ENCODE data around the gene CCM2L.

CCM2L gene

DNA sequence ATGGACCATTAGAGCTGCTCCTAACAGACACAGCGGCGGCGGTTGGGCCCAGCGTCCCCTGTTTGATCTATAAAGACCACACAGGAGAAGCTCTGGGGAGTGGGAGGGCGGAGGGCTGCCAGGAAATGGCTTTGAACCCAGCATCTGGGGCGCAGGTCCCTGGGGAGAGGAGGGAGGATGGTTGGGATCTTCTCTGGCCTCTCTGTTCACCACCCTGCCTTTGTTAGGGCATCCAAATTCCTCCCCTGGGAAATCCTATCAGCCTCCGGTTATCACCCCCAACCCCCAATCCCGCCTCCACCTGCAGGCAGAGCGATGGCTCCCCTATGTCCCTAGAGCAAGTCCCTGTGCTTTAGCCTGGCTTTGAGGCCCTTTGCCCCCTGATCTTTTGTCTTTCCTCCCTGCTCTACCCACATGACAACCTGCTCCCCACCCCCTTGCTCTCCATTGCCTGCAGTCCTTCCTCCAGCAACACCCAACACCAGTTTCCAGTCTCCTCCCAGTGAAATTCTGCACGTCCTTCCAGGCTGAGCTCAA lies 35.2 kb upstream of the CCM2L start:
- H3K9me3 ChIP-seq (ENCODE audit: control insufficient read depth in 5 of 5, low read length in 5 of 5) = no peaks in the 10 kb centered on the region
- no peak overlapping the region for H3K9ac ChIP-seq (ENCODE audit: low read length in 5 of 5)
- peaks cover 4 to 16% (median 13%) of the 10 kb centered on the region in 5 donors for H3K27me3 ChIP-seq (ENCODE audit: control insufficient read depth in 5 of 5, insufficient read depth in 4 of 5, low read length in 5 of 5)
- H3K27ac ChIP-seq (ENCODE audit: low read depth, low read length) = no peak overlapping the region
- H3K4me1 ChIP-seq (ENCODE audit: control insufficient read depth in 5 of 5, insufficient read depth in 5 of 5, low read length in 5 of 5) = no peaks in the 10 kb centered on the region
- H3K4me3 ChIP-seq (ENCODE audit: low read depth in 1 of 5, low read length in 5 of 5) = no peak overlapping the region
- H3K36me3 ChIP-seq (ENCODE audit: control insufficient read depth in 5 of 5, insufficient read depth in 5 of 5, low read length in 5 of 5) = no peaks in the 10 kb centered on the region

- Histone ChIP-seq H3K4me1 (ENCODE audit: control insufficient read depth in 5 of 5, insufficient read depth in 5 of 5, low read length in 5 of 5) (no peaks in the 10 kb centered on the region), H3K4me3 (ENCODE audit: low read depth in 1 of 5, low read length in 5 of 5) (no peak overlapping the region), H3K9ac (ENCODE audit: low read length in 5 of 5) (no peak overlapping the region), H3K36me3 (ENCODE audit: control insufficient read depth in 5 of 5, insufficient read depth in 5 of 5, low read length in 5 of 5) (no peaks in the 10 kb centered on the region), H3K27ac (ENCODE audit: low read depth, low read length) (no peak overlapping the region), H3K9me3 (ENCODE audit: control insufficient read depth in 5 of 5, low read length in 5 of 5) (no peaks in the 10 kb centered on the region), H3K27me3 (ENCODE audit: control insufficient read depth in 5 of 5, insufficient read depth in 4 of 5, low read length in 5 of 5) (peaks cover 7 to 18% (median 14%) of the 10 kb centered on the region in 5 donors)
These were observed 34.4 kb upstream of the CCM2L start for GRCh38 chr20:31975874-31976273.

DNA sequence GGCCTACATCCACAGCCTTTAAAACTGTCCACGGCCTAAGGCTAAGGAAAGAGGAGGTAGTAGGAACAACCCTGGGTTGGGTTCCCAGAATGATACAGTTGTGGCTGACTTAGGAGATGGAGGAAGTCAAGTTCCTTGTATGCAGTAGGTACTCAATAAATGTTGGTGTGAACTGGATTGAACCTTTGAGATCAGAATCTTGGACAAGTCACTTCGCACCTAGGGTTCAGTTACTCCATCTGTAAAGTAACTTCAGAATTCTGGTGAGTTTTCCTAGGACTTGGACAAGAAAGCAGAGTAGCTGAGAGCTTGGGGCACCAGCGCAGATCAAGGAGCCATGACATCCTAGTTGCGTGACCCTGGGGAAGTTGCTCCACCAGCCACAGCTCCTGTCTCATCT lies 33.2 kb upstream of the CCM2L start:
- Histone ChIP-seq H3K9me3 (ENCODE audit: control insufficient read depth in 5 of 5, low read length in 5 of 5) (no peaks in the 10 kb centered on the region), H3K9ac (ENCODE audit: low read length in 5 of 5) (no peak overlapping the region), H3K36me3 (ENCODE audit: control insufficient read depth in 5 of 5, insufficient read depth in 5 of 5, low read length in 5 of 5) (no peaks in the 10 kb centered on the region), H3K27ac (ENCODE audit: low read depth, low read length) (no peak overlapping the region), H3K4me3 (ENCODE audit: low read depth in 1 of 5, low read length in 5 of 5) (no peak overlapping the region), H3K27me3 (ENCODE audit: control insufficient read depth in 5 of 5, insufficient read depth in 4 of 5, low read length in 5 of 5) (peaks cover 7 to 18% (median 12%) of the 10 kb centered on the region in 5 donors), H3K4me1 (ENCODE audit: control insufficient read depth in 5 of 5, insufficient read depth in 5 of 5, low read length in 5 of 5) (no peaks in the 10 kb centered on the region)

DNA sequence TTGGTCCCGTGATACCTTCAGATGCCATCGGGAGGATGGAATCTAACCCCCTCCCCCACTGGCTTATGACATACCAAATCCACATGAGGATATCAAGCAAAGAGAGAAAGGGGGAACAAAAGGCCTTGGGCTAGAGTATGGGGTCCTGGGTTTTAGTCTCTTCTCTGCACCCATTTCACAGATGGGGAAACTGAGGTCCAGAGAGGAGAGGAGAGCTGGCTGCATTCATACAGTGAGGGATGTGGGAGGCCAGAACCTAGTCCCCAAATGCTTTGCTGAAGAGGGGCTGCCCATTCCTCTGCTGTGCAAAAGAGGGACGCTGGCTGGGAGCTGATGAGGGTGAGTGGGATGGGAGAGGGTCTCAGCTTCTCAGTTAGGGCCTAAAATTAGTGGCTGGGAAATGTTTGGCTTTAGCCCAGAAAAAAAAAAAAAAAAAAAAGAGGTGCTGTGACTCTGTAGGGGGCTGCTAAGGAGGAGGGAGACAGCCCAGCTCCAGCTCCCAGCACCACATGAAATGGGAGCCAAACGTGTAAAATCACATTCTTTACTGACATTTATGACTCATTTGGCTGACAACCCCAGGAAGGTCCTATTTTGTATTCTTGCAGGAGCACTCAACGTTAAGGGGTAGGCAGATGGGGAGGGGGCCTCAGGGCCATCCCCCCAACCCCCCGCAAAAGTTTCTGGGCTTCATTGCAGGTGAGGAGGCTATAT lies 30.4 kb upstream of the CCM2L start:
- Histone ChIP-seq H3K4me1 (ENCODE audit: control insufficient read depth in 5 of 5, insufficient read depth in 5 of 5, low read length in 5 of 5) (no peaks in the 10 kb centered on the region), H3K27ac (ENCODE audit: low read depth, low read length) (no peak overlapping the region), H3K36me3 (ENCODE audit: control insufficient read depth in 5 of 5, insufficient read depth in 5 of 5, low read length in 5 of 5) (no peaks in the 10 kb centered on the region), H3K9me3 (ENCODE audit: control insufficient read depth in 5 of 5, low read length in 5 of 5) (no peaks in the 10 kb centered on the region), H3K4me3 (ENCODE audit: low read depth in 1 of 5, low read length in 5 of 5) (no peak overlapping the region), H3K9ac (ENCODE audit: low read length in 5 of 5) (no peak overlapping the region), H3K27me3 (ENCODE audit: control insufficient read depth in 5 of 5, insufficient read depth in 4 of 5, low read length in 5 of 5) (peaks cover 4 to 17% (median 13%) of the 10 kb centered on the region in 5 donors)

DNA sequence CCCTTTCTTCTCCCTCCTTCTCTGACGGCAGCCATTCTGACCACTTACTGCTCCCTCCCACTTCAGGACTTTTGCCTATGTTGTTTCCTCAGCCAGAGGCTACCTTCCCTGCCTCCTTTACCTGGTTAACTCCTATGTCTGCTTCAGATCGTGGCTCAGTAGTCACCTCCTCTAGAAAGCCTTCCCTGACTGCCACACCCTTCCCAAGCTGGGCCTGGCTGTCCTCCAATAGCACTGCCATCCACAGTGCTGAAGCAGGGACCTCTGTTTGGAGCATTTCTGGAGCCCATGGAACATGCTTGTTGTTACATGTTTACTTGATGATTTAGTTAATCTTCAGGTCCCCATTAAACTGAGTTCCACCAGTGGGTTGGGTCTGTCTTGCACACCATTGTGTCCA lies 28.5 kb upstream of the CCM2L start:
- Histone ChIP-seq H3K9me3 (ENCODE audit: control insufficient read depth in 5 of 5, low read length in 5 of 5) (no peaks in the 10 kb centered on the region), H3K4me1 (ENCODE audit: control insufficient read depth in 5 of 5, insufficient read depth in 5 of 5, low read length in 5 of 5) (no peaks in the 10 kb centered on the region), H3K36me3 (ENCODE audit: control insufficient read depth in 5 of 5, insufficient read depth in 5 of 5, low read length in 5 of 5) (no peaks in the 10 kb centered on the region), H3K4me3 (ENCODE audit: low read depth in 1 of 5, low read length in 5 of 5) (no peak overlapping the region), H3K9ac (ENCODE audit: low read length in 5 of 5) (no peak overlapping the region), H3K27me3 (ENCODE audit: control insufficient read depth in 5 of 5, insufficient read depth in 4 of 5, low read length in 5 of 5) (peaks cover 4 to 10% (median 8%) of the 10 kb centered on the region in 5 donors), H3K27ac (ENCODE audit: low read depth, low read length) (no peak overlapping the region)

DNA sequence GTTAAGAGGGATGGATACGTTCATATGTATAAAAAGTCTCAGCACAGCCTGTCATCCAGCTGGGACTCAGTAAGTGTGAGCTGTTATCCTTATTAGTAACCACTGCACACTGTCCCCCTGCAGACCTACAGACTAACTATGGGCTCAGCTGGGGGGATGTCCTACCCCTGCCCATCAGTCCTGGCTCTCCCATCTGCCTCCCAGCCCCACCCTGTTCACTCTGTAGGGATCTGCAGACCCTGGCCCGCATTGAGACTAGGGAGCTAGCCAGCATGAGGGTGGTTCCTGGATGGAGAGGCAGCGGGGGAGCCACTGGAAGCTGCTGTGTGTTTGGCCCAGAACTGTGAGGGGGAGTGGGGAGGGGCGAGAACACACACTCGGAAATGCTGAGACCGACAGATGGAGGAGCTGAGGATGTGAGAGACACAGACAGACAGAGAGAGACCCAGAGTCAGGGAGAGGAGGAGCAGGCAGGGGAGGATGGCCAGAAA lies 25.2 kb upstream of the CCM2L start:
- Histone ChIP-seq H3K27me3 (ENCODE audit: control insufficient read depth in 5 of 5, insufficient read depth in 4 of 5, low read length in 5 of 5) (peaks cover 0 to 7% (median 3%) of the 10 kb centered on the region in 5 donors), H3K9me3 (ENCODE audit: control insufficient read depth in 5 of 5, low read length in 5 of 5) (no peaks in the 10 kb centered on the region), H3K9ac (ENCODE audit: low read length in 5 of 5) (no peak overlapping the region), H3K4me3 (ENCODE audit: low read depth in 1 of 5, low read length in 5 of 5) (no peak overlapping the region), H3K36me3 (ENCODE audit: control insufficient read depth in 5 of 5, insufficient read depth in 5 of 5, low read length in 5 of 5) (no peaks in the 10 kb centered on the region), H3K4me1 (ENCODE audit: control insufficient read depth in 5 of 5, insufficient read depth in 5 of 5, low read length in 5 of 5) (no peaks in the 10 kb centered on the region), H3K27ac (ENCODE audit: low read depth, low read length) (no peak overlapping the region)

GRCh38 chr20:31987744-31988143 lies 22.5 kb upstream of the CCM2L start:
- Histone ChIP-seq H3K9me3 (ENCODE audit: control insufficient read depth in 5 of 5, low read length in 5 of 5) (no peaks in the 10 kb centered on the region), H3K4me1 (ENCODE audit: control insufficient read depth in 5 of 5, insufficient read depth in 5 of 5, low read length in 5 of 5) (no peaks in the 10 kb centered on the region), H3K36me3 (ENCODE audit: control insufficient read depth in 5 of 5, insufficient read depth in 5 of 5, low read length in 5 of 5) (no peaks in the 10 kb centered on the region), H3K4me3 (ENCODE audit: low read depth in 1 of 5, low read length in 5 of 5) (no peak overlapping the region), H3K9ac (ENCODE audit: low read length in 5 of 5) (no peak overlapping the region), H3K27ac (ENCODE audit: low read depth, low read length) (no peak overlapping the region), H3K27me3 (ENCODE audit: control insufficient read depth in 5 of 5, insufficient read depth in 4 of 5, low read length in 5 of 5) (peaks cover 0 to 7% (median 0%) of the 10 kb centered on the region in 5 donors)

DNA sequence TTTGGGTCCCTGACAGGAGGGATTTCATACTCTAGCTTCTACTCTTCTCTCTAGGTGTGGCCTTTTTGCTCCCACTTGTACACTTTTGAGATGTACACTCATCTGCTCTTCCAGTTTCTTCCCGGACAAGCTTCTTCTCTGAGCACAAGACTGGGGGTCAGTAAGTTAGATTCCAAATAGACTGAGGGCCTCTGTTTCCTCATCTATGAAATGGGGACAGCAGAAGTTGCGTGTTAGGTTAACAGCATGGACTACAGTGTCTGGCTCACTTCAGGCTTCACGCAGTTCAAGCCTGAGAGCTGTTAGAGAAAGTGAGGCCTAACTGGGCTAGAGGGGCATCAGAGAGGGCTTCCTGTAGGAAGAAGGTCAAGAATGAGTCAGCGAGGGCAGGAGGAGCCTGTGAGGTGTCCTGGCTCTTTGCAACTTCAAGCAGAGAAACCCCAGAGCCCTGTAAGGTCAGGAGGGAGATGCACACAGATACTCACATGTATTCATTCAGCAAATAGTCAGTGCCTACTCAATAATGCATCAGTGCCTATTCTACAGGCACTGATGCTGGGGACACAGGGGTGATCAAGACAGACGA lies 21.7 kb upstream of the CCM2L start:
- peaks cover 0 to 12% (median 7%) of the 10 kb centered on the region in 5 donors for H3K27me3 ChIP-seq (ENCODE audit: control insufficient read depth in 5 of 5, insufficient read depth in 4 of 5, low read length in 5 of 5)
- no peak overlapping the region for H3K27ac ChIP-seq (ENCODE audit: low read depth, low read length)
- H3K4me3 ChIP-seq (ENCODE audit: low read depth in 1 of 5, low read length in 5 of 5) = no peak overlapping the region
- H3K4me1 ChIP-seq (ENCODE audit: control insufficient read depth in 5 of 5, insufficient read depth in 5 of 5, low read length in 5 of 5) = no peaks in the 10 kb centered on the region
- no peak overlapping the region for H3K9ac ChIP-seq (ENCODE audit: low read length in 5 of 5)
- H3K9me3 ChIP-seq (ENCODE audit: control insufficient read depth in 5 of 5, low read length in 5 of 5) = no peaks in the 10 kb centered on the region
- no peaks in the 10 kb centered on the region for H3K36me3 ChIP-seq (ENCODE audit: control insufficient read depth in 5 of 5, insufficient read depth in 5 of 5, low read length in 5 of 5)

GRCh38 chr20:31989030-31989645 lies 21.1 kb upstream of the CCM2L start:
- Histone ChIP-seq H3K9me3 (ENCODE audit: control insufficient read depth in 5 of 5, low read length in 5 of 5) (no peaks in the 10 kb centered on the region), H3K36me3 (ENCODE audit: control insufficient read depth in 5 of 5, insufficient read depth in 5 of 5, low read length in 5 of 5) (no peaks in the 10 kb centered on the region), H3K27me3 (ENCODE audit: control insufficient read depth in 5 of 5, insufficient read depth in 4 of 5, low read length in 5 of 5) (peaks cover 3 to 17% (median 13%) of the 10 kb centered on the region in 5 donors), H3K27ac (ENCODE audit: low read depth, low read length) (no peak overlapping the region), H3K4me3 (ENCODE audit: low read depth in 1 of 5, low read length in 5 of 5) (no peak overlapping the region), H3K4me1 (ENCODE audit: control insufficient read depth in 5 of 5, insufficient read depth in 5 of 5, low read length in 5 of 5) (no peaks in the 10 kb centered on the region), H3K9ac (ENCODE audit: low read length in 5 of 5) (no peak overlapping the region)
